Fibroblast of gingiva (primary cell): Measurements from ENCODE around the gene RNASE13.
A peak's percentile ranks its signal among the peaks of the same experiment; 100 is the strongest.

Source experiments
- DNase-seq: peaks from one replicate; pipeline ENCODE4 v3.0.0-alpha.2; 2011; ENCODE audit warnings: low read depth

Gene RNASE13

GRCh38 chr14:21063479-21063878 lies 28.9 kb upstream of the RNASE13 start:
- DNase-seq = peak; percentile 67

GRCh38 chr14:21061347-21061668 lies 26.7 kb upstream of the RNASE13 start:
- no peak for DNase-seq

GRCh38 chr14:21060614-21061346 lies 26.2 kb upstream of the RNASE13 start:
- DNase-seq = no peak

- no peak for DNase-seq
Measured at GRCh38 chr14:21059842-21060613, 25.4 kb upstream of the RNASE13 start.

- no peak for DNase-seq
Measured at GRCh38 chr14:21058903-21059302, 24.3 kb upstream of the RNASE13 start.

GRCh38 chr14:21057803-21058675 lies 23.4 kb upstream of the RNASE13 start, which contains the start of gene RNASE8:
Gene RNASE8, plus strand, starts transcription at chr14:21057822. Its CDS starts 71 bp downstream, at chr14:21057893.
- DNase-seq = no peak

- peak; percentile 51 for DNase-seq
Measured at GRCh38 chr14:21056520-21057163, 22.0 kb upstream of the RNASE13 start.

- no peak for DNase-seq
Measured at GRCh38 chr14:21055432-21056117, 21.0 kb upstream of the RNASE13 start.

- no peak for DNase-seq
Measured at GRCh38 chr14:21054768-21055145, 20.1 kb upstream of the RNASE13 start.

- DNase-seq = no peak
Measured at GRCh38 chr14:21054123-21054767, 19.6 kb upstream of the RNASE13 start.

- no peak for DNase-seq
Measured at GRCh38 chr14:21053184-21054122, 18.8 kb upstream of the RNASE13 start.

GRCh38 chr14:21050597-21050996 lies 16.0 kb upstream of the RNASE13 start:
- no peak for DNase-seq

GRCh38 chr14:21049271-21049673 lies 14.7 kb upstream of the RNASE13 start:
- peak; percentile 20 for DNase-seq

- no peak for DNase-seq
Measured at GRCh38 chr14:21048638-21049037, 14.0 kb upstream of the RNASE13 start.

- DNase-seq = peak; percentile 47
Measured at GRCh38 chr14:21047378-21047781, 12.8 kb upstream of the RNASE13 start.

GRCh38 chr14:21043974-21044618 lies 9.5 kb upstream of the RNASE13 start:
- DNase-seq = no peak

GRCh38 chr14:21043387-21043973 lies 8.9 kb upstream of the RNASE13 start:
- DNase-seq = no peak

GRCh38 chr14:21042918-21043317 lies 8.3 kb upstream of the RNASE13 start:
- DNase-seq = no peak
